ENCODE measurements around the gene SLC38A10.

The SLC38A10 gene

GRCh38 chr17:81295676-81296381 lies 722 bp upstream of the SLC38A10 start:
- peak overlapping the region; percentile 81 for H3K4me3 ChIP-seq (replicated peaks; ENCODE audit: low read depth, low read length)
- no peak for TF ChIP-seq CTCF (IDR thresholded peaks at IDR 0.05; ENCODE audit: low read depth, low read length, missing control alignments)

GRCh38 chr17:81294512-81295030 lies 536 bp downstream of the SLC38A10 start:
- peak overlapping the region; percentile 81 for H3K4me3 ChIP-seq (replicated peaks; ENCODE audit: low read depth, low read length)
- DNase-seq (ENCODE audit: extremely low read depth, low read depth) = no peak
- TF ChIP-seq CTCF (IDR thresholded peaks at IDR 0.05; ENCODE audit: low read depth, low read length, missing control alignments) = no peak

More at GRCh38 chr17:81295676-81296381, 722 bp upstream of the SLC38A10 start:
- DNase-seq (ENCODE audit: extremely low read depth, low read depth) = no peak

GRCh38 chr17:81292450-81292849 lies 2.7 kb downstream of the SLC38A10 start:
- no peak for DNase-seq (ENCODE audit: extremely low read depth, low read depth)
- TF ChIP-seq CTCF (IDR thresholded peaks at IDR 0.05; ENCODE audit: low read depth, low read length, missing control alignments) = no peak
- no peak overlapping the region for H3K4me3 ChIP-seq (replicated peaks; ENCODE audit: low read depth, low read length)

- no peak for DNase-seq (ENCODE audit: extremely low read depth, low read depth)
- H3K4me3 ChIP-seq (replicated peaks; ENCODE audit: low read depth, low read length) = no peak overlapping the region
- TF ChIP-seq CTCF (IDR thresholded peaks at IDR 0.05; ENCODE audit: low read depth, low read length, missing control alignments) = peak; percentile 68
These were observed 3.4 kb downstream of the SLC38A10 start for GRCh38 chr17:81291662-81292061.

GRCh38 chr17:81290230-81290629 lies 4.9 kb downstream of the SLC38A10 start:
- no peak overlapping the region for H3K4me3 ChIP-seq (replicated peaks; ENCODE audit: low read depth, low read length)
- no peak for TF ChIP-seq CTCF (IDR thresholded peaks at IDR 0.05; ENCODE audit: low read depth, low read length, missing control alignments)
- no peak for DNase-seq (ENCODE audit: extremely low read depth, low read depth)

- no peak for TF ChIP-seq CTCF (IDR thresholded peaks at IDR 0.05; ENCODE audit: low read depth, low read length, missing control alignments)
- no peak overlapping the region for H3K4me3 ChIP-seq (replicated peaks; ENCODE audit: low read depth, low read length)
- DNase-seq (ENCODE audit: extremely low read depth, low read depth) = no peak
These were observed 5.5 kb downstream of the SLC38A10 start for GRCh38 chr17:81289627-81290026.

All from HFF-Myc (cell line).